ENCODE measurements around the gene NLK. TPM values are rescaled to one million over a fixed set of nuclear protein-coding genes. Genes with fewer than 3 reads are reported as not detected.

Gene NLK
- total and polyA plus RNA-seq, 2 of the 4 experiments (the other 2 are of a cell fraction), result 15.3 to 23.3 TPM

GRCh38 chr17:28180449-28180848 is 138.0 kb downstream of the NLK start:
- Histone ChIP-seq H3K4me1 (ENCODE audit: control insufficient read depth, insufficient read depth, low read length) (peaks cover 2% of the 10 kb centered on the region; the same call in 1 of the 2 replicates), H3K36me3 (ENCODE audit: control insufficient read depth, insufficient read depth, low read length) (peaks cover 8% of the 10 kb centered on the region), H3K23ac (ENCODE audit: low read depth, low read length) (peak overlapping the region; percentile 77), H3K9me3 (ENCODE audit: control insufficient read depth, insufficient read depth, low read length) (no peaks in the 10 kb centered on the region), H2BK15ac (ENCODE audit: low read depth, low read length) (0 out of 3 replicates have a peak overlapping the region, but pooled peaks have one; percentile 27), H2AK5ac (ENCODE audit: low read depth, low read length) (no peak overlapping the region), H4K5ac (ENCODE audit: low read depth, low read length) (peak overlapping the region; percentile 66; the same call in 1 of the 2 replicates), H3K27me3 (ENCODE audit: control insufficient read depth, insufficient read depth, low read length) (no peaks in the 10 kb centered on the region), H4K91ac (ENCODE audit: insufficient read depth, low read depth, low read length) (peak overlapping the region; percentile 77), H3K79me1 (ENCODE audit: low read depth in 1 of 2, low read length in 2 of 2) (peaks cover 8 to 19% of the 10 kb centered on the region in 2 experiments), H2AFZ (replicated peaks; ENCODE audit: low read length, poor library complexity) (no peak overlapping the region), H3K4me2 (ENCODE audit: low read depth, low read length) (peak overlapping the region; percentile 38), H3K14ac (replicated peaks; ENCODE audit: low read depth, low read length) (peak overlapping the region; percentile 69), H3K18ac (ENCODE audit: low read depth, low read length) (peak overlapping the region; percentile 59; the same call in 1 of the 2 replicates), H3K27ac (ENCODE audit: insufficient read depth, low read length) (peak overlapping the region; percentile 54; the same call in 1 of the 2 replicates), H4K8ac (ENCODE audit: low read depth in 2 of 2, low read length in 2 of 2) (peak overlapping the region in 1 of 2 experiments; percentile 62; a peak in 2 of 4 replicates), H3K4ac (ENCODE audit: low read depth, low read length) (peak overlapping the region; percentile 62), H3K9me1 (ENCODE audit: insufficient read depth, low read length) (peaks cover 3% of the 10 kb centered on the region; the same call in 1 of the 2 replicates), H3K9ac (ENCODE audit: low read depth, low read length) (no peak overlapping the region), H2AK9ac (replicated peaks; ENCODE audit: low read depth, low read length, poor library complexity) (no peak overlapping the region), H2BK5ac (ENCODE audit: low read depth, low read length, poor library complexity, severe bottlenecking) (peak overlapping the region; percentile 85), H2BK20ac (ENCODE audit: low read depth, low read length) (peak overlapping the region; percentile 76), H2BK120ac (ENCODE audit: low read depth, low read length) (peak overlapping the region; percentile 75), H3K56ac (ENCODE audit: extremely low read depth, insufficient read depth, low read length) (0 out of 2 replicates have a peak overlapping the region, but pooled peaks have one; percentile 22), H3K4me3 (ENCODE audit: insufficient read depth, low read depth, low read length) (no peak overlapping the region), H4K20me1 (ENCODE audit: insufficient read depth, low read length) (no peaks in the 10 kb centered on the region)
- ChIA-PET CTCF (interaction anchor here (0.6 to 0.8 kb wide), 2 partner anchors 10 to 11 kb away, joined by 3 to 5 read pairs; no protein-coding TSS in a partner anchor), POLR2A (ENCODE audit: unreplicated experiment) (no interaction called here)
- intact Hi-C loops (cut with micrococcal nuclease), result loop anchor here (5.0 kb wide), 1 partner anchor 138 kb away; the partner anchor contains the start of gene NLK
- TF ChIP-seq CEBPB (IDR thresholded peaks at IDR 0.05; ENCODE audit: low read depth, low read length), result peak; percentile 43; the same call in 1 of the 2 replicates
- no peak for TF ChIP-seq MAZ (IDR thresholded peaks at IDR 0.05; ENCODE audit: borderline replicate concordance, low read depth, low read length)
- DNase-seq, result peak; percentile 69
- peak; percentile 73 for ATAC-seq (ENCODE audit: low read depth)
- dilution Hi-C loops (cut with HindIII; ENCODE audit: low sequenced_read_pairs, unreplicated experiment), result no loop called here
- in situ Hi-C loops (cut with MboI; ENCODE audit: low sequenced_read_pairs), result no loop called here
- no CpG with 5 or more reads among the region's 1 CpG for WGBS, 2 experiments (ENCODE audit: extremely low coverage in 2 of 2, insufficient read length in 1 of 2)
- no TSS peak for BruUV-seq (replicated peaks)

Measured in IMR-90 (cell line).